ENCODE measurements around the gene MRPL40.
"Not testable (repeated sequence)": the region's sequence is repeated elsewhere in the genome, so short reads cannot be mapped to it uniquely, and the experiment has no call there.

The MRPL40 gene

DNA sequence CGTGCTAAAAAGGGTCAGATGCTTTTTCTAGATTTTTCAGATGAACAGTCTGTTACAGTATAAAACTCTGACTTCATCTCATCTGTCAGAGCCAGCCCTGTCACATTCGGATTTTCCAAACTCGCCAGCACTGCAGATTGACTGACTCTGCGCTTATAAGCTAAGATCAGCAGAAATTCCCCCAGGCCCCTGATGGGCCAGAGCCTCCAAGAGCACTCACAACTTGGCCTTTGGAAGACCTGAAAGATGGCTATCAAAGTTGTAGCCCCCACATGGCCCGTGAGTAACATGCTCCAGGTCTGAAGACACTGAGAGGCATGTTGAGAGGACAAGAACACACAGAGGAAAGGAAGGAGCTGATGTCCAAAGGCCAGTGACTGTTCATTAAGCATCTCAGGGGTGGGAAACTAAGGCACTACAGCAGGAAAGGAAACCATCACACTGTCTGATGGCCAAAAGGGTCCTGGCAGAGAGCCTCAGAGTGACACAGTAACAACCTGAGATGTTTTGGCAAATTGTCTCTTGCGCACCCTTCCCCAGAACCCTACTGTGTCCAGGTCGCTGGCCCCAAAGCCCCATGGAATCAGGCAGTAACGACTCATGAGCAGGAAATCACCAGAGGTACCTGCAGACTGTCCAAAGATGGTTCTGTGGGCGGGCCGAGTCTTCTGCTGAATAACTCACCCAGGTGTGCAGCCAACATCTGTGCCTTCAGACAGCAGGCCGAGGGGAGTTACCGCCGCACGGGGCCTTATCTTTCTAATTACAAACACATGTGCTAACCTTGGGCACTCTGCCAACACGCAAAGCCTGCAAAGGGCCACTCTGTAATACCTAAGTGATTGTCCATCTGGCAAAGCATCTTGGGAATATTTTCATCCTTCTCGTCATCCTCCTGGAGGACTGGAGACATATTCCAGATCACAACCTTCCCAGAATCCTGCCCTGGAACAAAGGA lies 24.4 kb upstream of the MRPL40 start:
- DNase-seq: no peak

DNA sequence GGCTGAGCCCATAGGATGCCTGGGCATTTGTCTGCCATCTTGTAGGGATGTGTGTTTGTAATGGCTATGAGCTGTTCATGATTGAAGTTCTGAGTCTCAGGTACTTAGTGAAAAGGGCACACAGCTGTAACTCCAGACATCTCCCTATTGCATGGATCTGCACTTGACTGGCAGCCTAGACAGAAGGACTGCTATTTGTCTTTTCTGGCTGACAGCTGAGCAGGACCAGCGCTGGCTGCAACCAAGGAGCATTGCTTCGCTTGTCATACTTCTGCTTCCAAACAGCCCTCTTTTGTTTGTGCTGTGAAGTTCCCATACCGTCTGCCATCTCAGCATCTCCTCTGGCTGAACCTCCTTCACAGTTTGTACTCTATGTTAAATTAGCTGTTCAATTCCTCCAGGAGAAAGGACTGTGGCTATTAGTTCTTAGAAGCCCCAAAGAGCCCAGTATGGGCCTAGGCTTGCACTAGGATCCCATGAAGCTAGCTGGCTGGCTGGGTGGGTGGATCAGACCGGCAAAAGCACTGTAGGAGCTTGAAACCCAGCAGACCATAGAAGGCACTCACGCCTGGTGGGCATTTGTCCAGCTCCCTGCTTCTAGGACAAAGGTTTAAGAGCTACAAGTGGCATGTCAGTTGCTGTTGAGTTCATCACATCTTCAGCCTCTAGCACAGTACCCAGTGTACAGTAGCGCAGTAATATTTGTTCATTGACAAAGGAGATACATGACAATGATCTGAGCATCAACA lies 21.2 kb upstream of the MRPL40 start:
- DNase-seq: peak; percentile 71

DNA sequence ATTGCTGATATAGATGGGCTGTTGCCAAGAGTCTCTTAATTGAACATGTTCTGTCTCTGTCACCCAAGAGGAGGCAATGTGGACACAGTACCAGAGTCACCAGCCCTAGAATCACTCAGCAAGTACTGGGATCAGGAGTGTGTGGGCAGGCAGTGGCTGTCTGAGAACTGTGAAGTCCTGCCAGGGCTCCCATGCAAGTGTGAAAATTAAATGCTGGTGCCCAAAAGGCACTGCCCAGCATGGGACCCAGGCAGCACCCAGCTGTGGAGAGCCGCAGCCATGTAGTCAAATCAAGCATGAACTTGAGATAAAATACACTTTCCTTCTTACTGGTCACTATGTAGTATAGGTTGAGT lies 20.7 kb upstream of the MRPL40 start:
- DNase-seq: no peak

DNA sequence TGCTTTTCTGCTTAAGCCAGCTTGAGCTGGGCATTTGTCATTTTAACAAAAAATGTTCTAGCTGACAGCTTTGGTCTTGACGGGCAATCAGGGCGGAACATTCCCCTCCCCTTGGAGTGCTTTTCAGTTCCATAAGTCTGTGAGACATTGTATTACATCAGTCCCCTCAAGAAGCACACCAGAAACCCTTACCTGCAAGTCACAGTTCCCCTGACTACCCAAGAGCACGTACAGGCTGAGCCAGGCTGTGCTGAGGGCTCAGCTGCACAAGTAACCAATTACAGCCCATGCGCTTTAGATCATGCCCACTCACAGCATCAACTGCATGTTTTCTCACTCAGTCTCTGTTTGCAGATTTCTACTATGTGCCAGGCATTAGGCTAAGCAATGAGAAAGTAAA lies 19.9 kb upstream of the MRPL40 start:
- DNase-seq: no peak

DNA sequence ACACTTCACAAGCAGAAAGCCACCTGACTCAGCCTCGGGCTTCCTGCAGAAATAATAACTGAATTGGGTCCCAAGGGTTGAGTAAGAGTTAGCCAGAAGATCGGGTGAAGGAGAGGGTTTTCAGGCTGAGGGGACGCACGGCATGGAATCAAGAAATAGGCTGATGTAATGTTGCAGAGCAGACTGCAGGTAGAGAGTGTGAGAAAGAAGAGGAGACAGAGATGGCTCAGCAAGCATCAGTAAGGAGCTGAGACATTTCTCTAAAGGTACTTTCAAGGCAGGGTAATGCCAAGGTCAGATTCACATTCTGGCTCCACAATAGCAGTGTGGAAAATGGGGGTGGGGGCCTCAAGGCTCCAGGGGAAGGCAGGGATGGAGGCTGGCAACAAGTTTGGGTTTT lies 19.4 kb upstream of the MRPL40 start:
- no peak for DNase-seq

DNA sequence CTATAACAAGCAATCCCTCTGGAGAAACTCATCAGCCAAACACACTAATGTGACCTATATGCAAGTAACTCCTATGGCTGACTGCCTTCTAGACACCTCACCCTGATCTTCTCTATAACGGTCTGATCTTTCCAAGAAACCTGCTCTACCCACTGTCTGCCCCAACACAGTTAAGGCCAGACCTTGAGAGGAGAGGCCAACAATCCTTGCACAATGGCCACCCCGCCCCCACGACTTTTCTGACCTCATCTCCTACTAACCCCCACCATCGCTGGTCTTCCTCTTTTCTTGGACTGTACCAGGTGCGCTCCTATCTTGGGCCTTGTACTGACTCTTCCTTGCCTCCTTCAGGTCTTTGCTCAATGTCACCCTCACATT lies 13.3 kb upstream of the MRPL40 start:
- no peak for DNase-seq

DNA sequence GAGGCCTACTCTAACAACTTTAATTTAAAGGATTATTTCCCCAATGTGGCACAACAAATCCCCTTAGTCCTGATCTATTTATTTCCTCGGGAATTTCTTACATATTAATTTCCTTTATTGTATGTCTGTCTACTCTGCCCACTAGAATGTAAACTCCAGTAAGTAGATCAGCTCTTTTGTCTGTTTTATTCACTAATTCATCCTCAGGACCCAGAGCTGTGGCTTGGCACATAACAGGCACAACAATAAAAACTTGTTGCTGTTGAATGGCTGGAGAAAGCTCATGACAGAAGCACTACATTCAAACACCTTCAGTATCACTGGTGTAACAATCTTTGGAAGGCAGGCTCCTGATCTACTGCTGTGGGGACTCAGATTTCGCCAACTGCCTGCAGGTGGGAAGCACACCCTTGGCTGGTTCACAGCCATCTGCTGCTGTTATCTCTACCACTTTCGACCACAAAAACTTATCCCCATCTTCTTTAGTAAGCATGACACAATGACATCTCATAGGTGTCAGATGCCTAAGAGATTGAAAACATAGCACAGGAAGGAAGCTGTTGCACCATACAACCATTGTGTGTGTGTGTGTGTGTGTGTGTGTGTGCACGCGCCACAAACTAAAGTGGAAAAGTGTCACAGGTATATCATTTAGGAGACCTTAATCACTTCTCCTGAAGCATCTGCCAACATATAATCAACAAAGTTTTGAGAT lies 12.7 kb upstream of the MRPL40 start:
- DNase-seq: no peak

DNA sequence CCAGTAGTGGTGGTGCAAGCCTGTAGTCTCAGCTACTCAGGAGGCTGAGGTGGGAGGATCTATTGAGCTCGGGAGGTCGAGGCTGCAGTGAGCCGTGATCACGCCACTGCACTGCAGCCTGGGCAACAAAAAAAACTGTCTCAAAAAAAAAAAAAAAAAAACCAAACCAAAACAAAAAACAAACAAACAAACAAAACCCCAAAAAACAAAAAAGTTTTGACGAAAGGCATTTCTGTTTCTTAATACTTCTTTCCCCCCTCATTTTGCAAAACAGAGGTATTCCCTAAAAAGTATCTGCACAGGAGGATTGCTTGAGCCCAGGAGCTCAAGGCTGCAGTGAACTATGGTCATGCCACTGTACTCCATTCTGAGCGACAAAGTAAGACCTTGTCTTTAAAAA lies 12.0 kb upstream of the MRPL40 start:
- no peak for DNase-seq

DNA sequence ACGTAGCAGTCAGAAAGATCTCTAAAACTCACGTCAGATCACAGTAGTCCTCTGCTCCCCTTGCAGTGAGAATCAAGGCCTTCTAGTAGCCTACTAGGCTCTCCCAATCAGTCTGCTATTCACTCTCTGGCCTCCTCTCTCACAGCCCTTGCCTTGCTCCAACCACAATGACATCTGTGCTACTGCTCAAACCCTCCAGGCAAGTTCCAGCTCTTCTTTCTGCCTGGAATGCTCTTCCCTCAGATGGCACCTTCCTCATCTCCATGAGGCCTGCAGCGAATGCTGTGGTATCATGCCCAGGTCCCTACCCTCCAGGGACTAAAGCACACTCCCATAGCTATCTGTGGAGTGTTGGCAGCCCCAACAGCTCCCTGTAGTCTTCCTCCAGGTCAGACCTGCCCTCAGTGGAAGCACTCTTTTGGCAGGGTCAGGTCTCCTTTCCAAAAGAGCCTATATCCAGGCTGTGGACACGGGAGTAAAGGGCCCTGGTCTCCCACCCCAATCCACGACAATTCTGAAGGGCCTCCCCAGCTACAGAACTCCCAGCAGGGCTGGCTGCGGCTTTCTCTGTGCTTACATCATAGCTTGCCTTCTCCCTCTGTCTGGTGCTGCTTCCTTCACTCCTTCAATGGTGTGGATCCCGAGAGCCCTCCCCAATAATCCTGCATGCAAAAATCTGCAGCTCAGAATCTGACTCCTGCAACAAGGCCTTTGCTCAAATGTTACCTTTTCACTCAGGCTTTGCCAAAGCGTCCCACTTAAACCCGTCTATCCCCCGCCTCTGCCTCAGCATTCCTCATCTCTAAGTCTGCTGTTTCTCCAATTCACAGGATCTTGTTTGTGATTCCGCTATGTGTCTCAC lies 9.7 kb upstream of the MRPL40 start:
- no peak for DNase-seq

DNA sequence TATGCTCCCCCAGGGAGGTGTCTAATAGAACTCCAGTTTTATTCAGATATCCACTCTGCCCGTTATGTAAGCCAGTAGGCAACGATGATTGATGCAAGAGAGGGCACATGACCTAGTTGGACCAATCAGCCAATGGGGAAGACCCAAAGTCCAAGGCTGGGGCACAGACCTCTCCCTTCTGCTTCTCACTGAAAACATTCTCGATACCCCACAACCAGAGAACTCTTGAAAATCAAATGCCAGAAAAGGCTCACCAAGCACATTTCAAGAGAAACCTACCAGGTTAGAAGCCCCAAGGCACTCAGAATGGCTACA lies 8.2 kb upstream of the MRPL40 start:
- DNase-seq: no peak

DNA sequence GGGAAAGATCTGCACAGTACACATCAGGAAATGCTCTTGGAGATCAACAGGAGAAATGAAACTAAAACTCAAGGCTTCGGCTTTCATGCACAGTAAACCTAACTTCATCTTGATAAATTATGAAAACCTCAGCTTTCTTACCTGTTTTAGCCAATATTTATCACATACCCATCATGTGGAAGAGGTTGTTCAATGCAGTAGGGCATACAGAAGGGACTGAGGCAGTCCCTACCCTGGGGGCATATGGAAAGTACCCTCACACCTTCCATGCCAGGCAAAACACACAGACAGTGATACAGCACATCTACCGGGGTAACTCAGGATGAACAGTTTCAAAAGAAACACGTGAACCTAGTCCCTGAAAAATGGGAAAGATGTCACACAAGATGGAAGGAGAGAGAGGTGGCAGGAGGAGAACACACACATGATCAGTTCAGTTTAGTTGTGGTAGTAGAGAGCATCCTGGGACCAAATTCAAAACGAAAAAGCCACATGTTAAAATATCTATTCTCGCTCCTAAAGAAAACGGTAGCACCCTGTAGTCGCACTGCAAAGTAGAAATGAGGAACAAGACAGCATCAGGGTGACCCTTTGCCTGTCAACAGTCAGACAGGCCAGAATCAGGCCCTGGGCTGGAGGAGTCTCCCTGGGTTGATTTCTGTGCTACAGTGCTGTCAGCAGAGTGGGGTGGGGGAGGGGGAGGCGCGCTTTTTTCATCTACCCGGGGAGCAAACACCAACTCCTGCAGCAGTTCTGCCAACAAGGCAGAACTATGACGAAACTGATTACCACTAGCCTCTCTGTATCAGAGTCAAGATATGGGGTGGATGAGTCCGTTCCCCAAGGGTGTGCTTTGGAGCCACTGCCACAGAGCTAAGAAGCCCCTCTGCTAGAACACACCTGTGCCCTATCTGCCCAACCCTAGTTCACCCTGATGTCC lies 2.1 kb upstream of the MRPL40 start:
- DNase-seq: no peak

DNA sequence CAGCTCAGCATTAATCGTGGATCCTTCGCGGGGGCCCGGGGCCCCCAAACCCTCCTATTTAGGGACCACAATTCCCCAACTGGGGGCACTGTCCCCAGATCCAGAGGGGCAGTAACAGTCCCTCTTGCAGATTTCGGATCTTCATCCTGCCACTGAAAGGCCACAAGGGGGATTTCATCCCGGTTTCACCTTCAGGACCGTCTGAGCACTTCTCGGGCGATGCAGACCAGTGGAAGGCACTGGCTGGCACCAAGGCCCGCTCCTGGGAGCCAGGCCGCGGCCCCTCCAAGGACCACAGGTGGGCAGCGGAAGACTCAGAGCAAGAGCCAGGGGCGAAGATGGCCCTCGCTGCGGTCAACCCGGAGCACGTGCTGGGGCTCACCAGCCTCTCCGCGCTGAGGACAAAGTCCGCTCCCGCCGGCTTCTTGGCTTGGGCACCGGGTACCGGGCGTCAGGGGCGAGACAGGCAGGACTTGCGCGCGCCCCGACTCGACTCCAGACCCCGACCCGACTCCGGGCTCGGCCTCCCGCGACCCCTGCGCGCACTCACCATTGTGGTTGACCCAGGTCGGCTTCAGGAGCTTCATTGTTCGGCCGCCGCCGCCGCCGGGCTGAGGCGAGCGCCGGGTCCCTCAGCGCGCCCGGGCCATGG lies 1.3 kb upstream of the MRPL40 start:
- DNase-seq: no peak

DNA sequence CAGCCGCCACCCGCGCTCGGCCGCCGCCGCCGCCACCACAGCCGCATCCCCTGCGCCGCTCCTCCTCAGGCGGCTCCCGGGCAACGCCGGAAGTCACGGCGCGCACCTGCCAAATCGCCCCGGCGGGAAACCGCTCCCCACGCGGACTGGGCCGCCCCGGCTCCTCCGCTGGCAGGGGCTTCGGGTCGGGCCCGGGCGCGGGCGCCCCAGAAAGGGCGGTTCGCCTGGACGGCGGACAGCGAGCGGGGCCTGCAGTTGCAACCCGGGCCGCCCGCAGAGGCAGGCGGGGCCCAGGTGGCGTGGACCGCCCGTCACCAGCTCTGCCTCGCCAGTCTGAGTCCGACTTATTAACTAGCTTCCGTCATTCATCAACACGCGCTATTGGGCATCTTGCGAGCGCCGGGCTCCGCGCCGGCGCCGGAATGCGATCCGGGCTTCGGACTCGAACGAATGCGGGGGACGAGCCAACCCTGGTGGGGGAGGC lies 654 bp upstream of the MRPL40 start, which contains the start of gene HIRA:
TSS of gene HIRA (minus strand) at position 85 of the 484 bp plus-strand sequence. CDS start 257 bp downstream, outside the sequence.
- DNase-seq: no peak

DNA sequence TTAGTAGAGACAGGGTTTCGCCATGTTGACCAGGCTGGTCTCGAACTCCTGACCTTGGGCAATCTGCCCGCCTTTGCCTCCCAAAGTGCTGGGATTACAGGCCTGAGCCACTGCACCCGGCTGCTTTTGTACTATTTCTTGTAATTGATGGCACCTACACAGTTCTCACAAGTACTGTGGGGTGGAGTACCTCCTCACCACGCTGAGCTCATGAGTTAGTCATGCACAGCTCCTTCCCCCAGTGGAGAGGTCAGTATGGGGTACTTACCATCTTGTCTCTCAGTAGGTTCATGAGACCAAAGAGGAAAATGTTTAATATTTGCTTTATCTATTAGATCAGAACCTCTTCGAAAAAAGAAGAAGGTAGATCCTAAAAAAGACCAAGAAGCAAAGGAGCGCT lies 2.1 kb downstream of the MRPL40 start:
- no peak for DNase-seq

DNA sequence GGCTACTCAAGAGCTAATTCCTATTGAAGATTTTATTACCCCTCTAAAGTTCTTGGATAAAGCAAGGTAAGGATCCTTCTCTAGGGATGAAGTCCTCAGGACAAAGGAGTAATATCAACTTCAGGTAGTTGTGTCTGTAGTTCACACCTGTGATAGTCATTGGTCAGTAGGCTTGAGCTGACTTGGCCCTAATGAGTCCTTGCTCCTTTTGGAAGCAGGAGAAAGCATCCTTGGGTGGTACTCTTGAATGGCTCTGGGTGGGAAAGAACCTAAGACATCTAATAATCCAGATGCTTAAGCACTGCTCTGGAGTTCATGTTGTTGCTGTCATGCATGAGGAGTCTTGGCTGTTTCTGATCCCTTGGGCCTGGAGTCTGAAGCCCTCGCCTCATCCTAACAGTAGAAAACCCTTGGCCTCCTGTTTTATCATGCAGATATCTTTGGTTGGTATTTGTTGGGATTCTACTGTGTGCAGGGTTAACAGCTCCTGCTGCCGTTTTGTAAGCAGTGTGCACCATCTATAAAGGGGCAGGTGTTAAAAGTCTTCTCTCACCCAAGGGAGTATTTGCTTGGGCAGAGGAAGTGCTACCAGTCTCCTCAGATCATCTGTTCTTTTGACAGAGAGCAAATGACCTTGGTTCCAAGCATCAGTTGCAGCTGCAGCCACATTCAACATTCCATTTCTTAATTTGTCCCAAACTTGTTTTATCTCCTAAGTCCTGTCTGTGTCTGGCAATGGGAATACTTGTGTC lies 2.7 kb downstream of the MRPL40 start:
- no peak for DNase-seq

DNA sequence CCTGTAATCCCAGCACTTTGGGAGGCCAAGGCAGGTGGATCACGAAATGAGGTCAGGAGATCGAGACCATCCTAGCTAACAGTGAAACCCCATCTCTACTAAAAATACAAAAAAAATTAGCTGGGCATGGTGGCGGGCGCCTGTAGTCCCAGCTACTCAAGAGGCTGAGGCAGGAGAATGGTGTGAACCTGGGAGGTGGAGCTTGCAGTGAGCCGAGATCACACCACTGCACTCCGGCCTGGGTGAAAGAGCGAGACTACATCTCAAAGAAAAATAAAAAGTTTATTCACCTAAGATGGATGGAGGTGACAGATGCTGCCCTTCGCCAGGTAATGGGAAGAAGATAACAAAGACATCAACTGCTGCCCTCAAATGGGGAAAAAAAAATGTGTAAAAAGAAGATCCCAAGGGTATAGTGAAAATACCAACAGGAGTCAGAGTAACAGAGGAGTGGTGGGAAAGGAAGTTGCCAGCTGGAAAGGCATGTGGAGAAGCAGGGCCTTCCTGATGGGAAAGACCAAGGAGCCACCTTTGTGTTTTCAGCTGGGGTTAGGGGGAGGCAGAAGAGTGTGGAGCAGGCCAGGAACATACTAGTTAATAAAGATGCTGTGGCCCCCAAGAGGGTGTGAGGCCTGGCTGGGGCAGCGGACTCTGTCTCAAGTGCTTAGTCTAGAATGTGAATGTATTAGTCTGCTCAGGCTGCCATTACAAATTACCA lies 4.3 kb downstream of the MRPL40 start:
- not testable (repeated sequence) for DNase-seq

DNA sequence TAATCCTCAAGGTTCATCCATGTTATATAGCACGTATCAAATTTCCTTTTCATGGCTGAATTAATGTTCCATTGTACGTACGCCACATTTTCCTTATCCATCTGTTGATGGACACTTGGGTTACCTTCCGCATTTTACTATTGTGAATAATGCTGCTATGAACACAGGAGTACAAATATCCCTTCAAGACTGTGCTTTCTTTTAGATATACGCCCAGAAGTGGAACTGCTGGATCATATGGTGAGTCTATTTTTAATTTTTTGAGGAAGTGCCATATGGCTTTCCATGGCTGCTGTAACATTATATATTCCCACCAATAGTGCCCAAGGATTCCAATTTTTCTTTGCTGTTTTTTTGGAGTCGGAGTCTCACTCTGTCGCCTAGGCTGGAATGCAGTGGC lies 6.0 kb downstream of the MRPL40 start:
- DNase-seq: no peak

DNA sequence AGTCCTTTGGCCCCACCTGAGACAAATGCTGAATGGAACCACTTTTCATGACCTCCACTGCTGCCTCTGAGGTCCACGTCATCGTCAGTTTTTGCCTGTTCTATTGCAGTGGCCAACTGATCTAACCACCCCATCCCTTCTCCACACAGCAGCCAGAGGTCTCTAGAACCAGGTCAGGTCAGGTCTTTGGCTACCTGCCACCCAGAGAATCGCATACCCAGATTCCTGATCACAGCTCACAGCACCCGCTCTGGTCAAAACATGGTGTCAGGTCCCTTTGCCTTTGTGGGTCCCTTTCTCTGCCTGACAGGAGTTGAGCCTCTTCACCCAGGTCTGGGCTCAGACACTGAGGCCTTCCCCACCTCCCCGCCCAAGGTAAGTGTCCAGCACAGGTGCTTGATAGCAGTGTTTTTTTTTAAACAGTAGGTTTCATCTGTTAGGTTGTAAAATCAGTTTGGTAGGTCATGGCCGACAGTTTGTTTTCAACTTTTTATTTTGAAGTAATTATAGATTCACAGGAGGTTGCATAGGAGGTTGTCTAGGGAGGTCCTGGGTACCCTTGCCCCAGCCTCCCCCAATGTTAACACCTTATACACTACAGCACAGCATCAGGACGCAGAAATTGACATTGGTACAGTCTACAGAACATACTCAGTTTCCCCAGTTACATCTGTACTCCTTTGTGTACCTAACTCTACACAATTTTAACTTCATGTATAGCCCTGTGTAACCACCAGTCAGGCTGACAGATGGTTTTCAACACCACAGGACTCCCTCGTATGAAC lies 8.3 kb downstream of the MRPL40 start:
- no peak for DNase-seq

DNA sequence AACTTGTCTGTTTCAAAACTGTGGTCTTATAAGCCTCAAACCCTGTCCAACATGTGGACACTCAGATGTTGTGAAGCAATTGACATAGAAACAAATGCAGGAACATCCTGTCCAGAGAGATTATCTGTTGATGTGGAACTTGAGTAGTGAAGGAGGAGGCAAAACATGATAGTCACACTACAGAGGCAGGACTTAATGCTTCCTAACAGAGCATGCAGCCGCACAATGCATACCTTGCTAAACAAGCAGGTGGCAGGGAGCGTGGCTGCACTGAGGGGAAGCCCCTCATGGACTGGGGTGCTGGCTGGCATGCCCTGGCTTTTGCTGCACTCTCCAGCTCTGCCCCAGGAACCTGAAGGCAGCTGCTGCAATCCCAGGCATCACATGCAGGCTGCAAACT lies 9.8 kb downstream of the MRPL40 start:
- DNase-seq: no peak

All from NCI-H2029 treated with DMSO at 0.1 percent for 48 hours (cell line).